HepG2 (cell line): ENCODE measurements around the gene TNPO3.

ENCODE experiments used
- ZNF572 ChIP-seq: sonication (generic); formaldehyde crosslinking; IDR thresholded peaks from 2 replicates; pipeline ENCODE4 v1.5.1; 2020; ENCODE audit warnings: mild to moderate bottlenecking, missing genetic modification reagents
- TF ChIP-seq, protein P1 (sequence below): sonication (generic); formaldehyde crosslinking; IDR thresholded peaks from 2 replicates; pipeline ENCODE4 v1.4.0; 2020; ENCODE audit warnings: low read depth, mild to moderate bottlenecking, missing genetic modification reagents

DNA sequence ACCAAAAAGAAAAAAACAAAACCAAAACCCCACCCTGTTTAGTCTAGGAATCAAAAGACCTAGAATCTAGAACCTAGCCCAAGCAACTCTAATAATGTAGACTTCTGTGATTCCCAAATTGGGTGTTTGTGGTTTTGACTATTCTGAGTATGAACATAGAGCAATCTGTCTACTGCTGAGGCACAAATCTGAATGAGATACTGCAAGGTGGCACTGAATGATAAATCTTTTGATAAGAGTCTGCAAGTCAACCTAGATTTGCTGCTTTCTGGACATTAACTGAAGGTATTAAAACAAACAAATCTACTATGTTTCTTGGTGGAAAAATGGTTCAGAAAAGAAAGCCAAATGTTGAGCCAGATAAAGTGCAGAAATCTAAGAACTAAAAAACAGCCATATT is 66.5 kb downstream of the TNPO3 start:
- no peak for TF ChIP-seq ZNF572 (CRISPR knock-in tag)
- TF ChIP-seq, protein P1, sequence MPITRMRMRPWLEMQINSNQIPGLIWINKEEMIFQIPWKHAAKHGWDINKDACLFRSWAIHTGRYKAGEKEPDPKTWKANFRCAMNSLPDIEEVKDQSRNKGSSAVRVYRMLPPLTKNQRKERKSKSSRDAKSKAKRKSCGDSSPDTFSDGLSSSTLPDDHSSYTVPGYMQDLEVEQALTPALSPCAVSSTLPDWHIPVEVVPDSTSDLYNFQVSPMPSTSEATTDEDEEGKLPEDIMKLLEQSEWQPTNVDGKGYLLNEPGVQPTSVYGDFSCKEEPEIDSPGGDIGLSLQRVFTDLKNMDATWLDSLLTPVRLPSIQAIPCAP: no peak
